Measurements from ENCODE around the gene ZCCHC2.

- TF ChIP-seq CTCF (IDR thresholded peaks at IDR 0.05): no peak
- TF ChIP-seq POLR2A (IDR thresholded peaks at IDR 0.05): no peak
Observed at GRCh38 chr18:62578980-62579511, 56.2 kb downstream of the ZCCHC2 start.
